ENCODE measurements around the gene GOLGA8S.

- TF ChIP-seq CTCF (IDR thresholded peaks at IDR 0.05): no peak
- TF ChIP-seq EZH2 (IDR thresholded peaks at IDR 0.05; ENCODE audit: borderline replicate concordance, insufficient read depth, low read depth, low read length, poor library complexity, severe bottlenecking): no peak
These were observed 29.8 kb downstream of the GOLGA8S start for GRCh38 chr15:23384371-23384770.

Data from B cell (primary cell).